Measurements from ENCODE around the gene CDH4. TPM values are rescaled to one million over a fixed set of nuclear protein-coding genes. Genes with fewer than 3 reads are reported as not detected.
A peak's percentile ranks its signal among the peaks of the same experiment; 100 is the strongest.

CDH4 gene
- total and polyA plus RNA-seq, 7 donors = under 0.01 to 0.06 TPM; not detected in 5

DNA sequence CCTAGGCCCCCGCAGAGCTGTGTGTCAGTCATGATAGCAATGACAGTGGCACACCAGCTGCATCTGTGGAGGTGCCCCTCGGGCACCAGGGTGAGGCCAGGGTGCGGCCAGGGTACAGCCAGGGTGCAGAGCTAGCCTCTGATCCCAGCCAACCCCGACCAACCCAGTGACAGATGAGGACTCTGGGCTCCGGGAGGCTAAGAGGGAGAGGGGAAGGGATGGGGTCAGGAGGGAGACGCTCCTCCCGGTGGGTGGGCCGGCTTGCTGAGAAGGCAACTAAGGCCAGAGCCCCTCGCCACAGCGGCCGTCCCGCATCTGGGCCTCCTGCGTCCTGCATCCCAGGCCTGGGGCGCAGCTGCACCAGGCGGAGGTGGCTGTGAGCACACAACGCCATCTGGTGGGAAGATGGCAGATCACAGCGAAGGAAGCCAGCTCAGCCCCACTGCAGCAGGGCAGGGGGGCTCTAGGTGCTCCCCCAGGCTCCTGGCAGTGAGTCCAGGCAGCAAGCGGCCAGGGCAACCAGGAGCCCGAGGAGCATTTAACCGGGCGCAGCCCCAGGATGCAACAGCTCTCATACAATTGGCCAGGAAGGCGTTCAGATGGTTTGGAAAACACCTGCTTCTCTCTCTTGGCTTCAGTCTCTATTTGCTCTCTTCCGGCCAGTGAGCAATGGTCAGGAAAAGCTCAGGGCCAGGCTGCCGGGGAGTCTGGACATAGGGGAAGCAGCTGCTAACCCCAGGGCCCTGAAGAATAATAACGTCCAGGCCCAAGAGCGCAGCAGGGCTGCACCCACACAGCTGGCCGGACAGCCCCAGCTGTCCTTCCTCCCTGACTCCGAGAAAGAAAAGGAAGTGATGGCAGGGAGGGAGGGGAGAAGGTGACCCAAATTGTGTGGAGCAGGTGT lies 644.2 kb downstream of the CDH4 start:
- DNase-seq = no peak
- intact Hi-C loops (cut with DNase I) = loop anchor here (5.0 kb wide), 1 partner anchor 1684 kb away; no protein-coding TSS in a partner anchor
- H3K9me3 ChIP-seq = no peaks in the 10 kb centered on the region
- no peak overlapping the region for H3K27ac ChIP-seq
- H3K4me3 ChIP-seq = no peak overlapping the region
- TF ChIP-seq POLR2AphosphoS5 (IDR thresholded peaks at IDR 0.05) = no peak
- TF ChIP-seq, protein P1, sequence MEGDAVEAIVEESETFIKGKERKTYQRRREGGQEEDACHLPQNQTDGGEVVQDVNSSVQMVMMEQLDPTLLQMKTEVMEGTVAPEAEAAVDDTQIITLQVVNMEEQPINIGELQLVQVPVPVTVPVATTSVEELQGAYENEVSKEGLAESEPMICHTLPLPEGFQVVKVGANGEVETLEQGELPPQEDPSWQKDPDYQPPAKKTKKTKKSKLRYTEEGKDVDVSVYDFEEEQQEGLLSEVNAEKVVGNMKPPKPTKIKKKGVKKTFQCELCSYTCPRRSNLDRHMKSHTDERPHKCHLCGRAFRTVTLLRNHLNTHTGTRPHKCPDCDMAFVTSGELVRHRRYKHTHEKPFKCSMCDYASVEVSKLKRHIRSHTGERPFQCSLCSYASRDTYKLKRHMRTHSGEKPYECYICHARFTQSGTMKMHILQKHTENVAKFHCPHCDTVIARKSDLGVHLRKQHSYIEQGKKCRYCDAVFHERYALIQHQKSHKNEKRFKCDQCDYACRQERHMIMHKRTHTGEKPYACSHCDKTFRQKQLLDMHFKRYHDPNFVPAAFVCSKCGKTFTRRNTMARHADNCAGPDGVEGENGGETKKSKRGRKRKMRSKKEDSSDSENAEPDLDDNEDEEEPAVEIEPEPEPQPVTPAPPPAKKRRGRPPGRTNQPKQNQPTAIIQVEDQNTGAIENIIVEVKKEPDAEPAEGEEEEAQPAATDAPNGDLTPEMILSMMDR (IDR thresholded peaks at IDR 0.05) = peak in 3 of 4 experiments; percentile 39 to 73 (median 73)
- no peaks in the 10 kb centered on the region for H3K4me1 ChIP-seq
- 19 to 35% methylated on average over 28 of the region's 28 CpGs for WGBS, 2 donors
- no peaks in the 10 kb centered on the region for H3K36me3 ChIP-seq
- peaks cover 0 to 42% (median under 1%) of the 10 kb centered on the region in 3 donors for H3K27me3 ChIP-seq

DNA sequence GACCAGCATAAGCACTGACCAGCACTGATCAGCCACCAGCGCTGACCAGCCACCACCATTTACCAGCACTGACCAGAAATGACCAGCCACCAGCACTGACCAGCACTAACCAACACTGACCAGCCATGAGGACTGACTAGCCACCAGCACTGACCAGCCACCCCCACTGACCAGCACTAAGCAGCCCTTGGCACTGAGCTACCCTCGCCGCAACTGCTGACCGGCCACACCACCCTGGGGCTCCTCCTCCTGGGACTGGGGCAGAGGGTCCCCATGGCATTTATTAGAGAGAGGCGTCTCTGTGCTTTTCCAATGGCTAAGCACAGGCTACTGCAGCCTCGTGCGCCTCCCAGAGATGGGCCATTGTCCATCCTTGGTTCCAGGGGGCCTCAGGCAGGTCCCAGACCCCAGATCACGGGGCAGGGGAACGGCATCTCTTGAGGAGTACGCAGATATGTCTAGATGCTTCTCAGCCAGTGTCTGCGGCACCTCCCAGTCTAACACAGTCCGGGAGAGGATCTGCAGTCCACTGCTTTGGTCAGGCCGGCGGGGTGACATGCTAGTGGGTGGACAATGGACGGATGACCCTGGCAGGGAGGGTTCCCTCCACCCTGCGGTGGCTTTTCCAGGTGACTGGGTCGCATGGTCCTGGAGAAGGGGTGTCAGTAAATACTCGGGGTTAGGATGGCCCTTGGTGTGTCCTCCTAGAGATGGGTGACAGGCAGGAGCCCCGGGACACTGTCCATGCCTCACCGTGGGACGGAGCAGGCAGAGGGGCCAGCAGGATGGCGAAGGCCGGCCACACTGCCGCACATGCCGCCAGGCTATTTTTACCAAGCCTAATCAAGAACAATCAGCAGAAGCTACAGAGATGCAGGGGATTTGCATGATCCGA lies 645.6 kb downstream of the CDH4 start:
- TF ChIP-seq EP300 (IDR thresholded peaks at IDR 0.05) = no peak
- TF ChIP-seq, protein P1 (IDR thresholded peaks at IDR 0.05) = no peak
- no peak for TF ChIP-seq POLR2A (IDR thresholded peaks at IDR 0.05)
- no peak for TF ChIP-seq POLR2AphosphoS5 (IDR thresholded peaks at IDR 0.05)
- no peak for DNase-seq
- 84 to 90% methylated on average over 26 of the region's 26 CpGs for WGBS, 2 donors
- Histone ChIP-seq H3K4me3 (no peak overlapping the region), H3K27me3 (peaks cover 5 to 51% (median 7%) of the 10 kb centered on the region in 3 donors), H3K4me1 (no peaks in the 10 kb centered on the region), H3K36me3 (no peaks in the 10 kb centered on the region), H3K27ac (no peak overlapping the region), H3K9me3 (no peaks in the 10 kb centered on the region)
- intact Hi-C loops (cut with DNase I) = loop anchor here (5.0 kb wide), 1 partner anchor 1685 kb away; no protein-coding TSS in a partner anchor

DNA sequence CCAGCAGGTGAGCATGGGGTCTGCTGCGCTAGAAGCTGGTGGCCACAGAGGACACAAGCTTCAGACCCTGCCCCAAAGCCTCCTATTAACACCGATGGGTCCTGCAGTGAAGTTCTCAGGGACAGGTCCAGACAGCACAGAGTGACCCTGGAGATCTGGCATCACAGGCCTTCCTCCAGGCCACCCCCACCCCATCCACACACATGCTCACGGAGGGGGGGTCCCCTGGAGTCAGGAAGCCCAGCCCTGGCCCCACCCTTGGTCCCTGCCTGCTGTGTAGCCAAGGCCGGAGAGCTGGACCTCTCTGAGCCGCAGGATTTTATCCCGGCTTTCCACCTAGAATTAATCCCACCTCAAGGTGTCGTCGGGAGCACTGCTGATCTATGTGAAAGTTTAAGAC lies 646.3 kb downstream of the CDH4 start:
- H3K27me3 ChIP-seq = peaks cover 5 to 51% (median 7%) of the 10 kb centered on the region in 3 donors
- no peak for DNase-seq

More for the DNA sequence above, 646.3 kb downstream of the CDH4 start:
- intact Hi-C loops (cut with DNase I) = loop anchor here (5.0 kb wide), 1 partner anchor 1686 kb away; no protein-coding TSS in a partner anchor
- Histone ChIP-seq H3K9me3 (no peaks in the 10 kb centered on the region), H3K4me3 (no peak overlapping the region), H3K27ac (no peak overlapping the region), H3K4me1 (no peaks in the 10 kb centered on the region), H3K36me3 (no peaks in the 10 kb centered on the region)
- 62 to 76% methylated on average over 8 of the region's 8 CpGs for WGBS, 2 donors
- TF ChIP-seq EP300 (IDR thresholded peaks at IDR 0.05) (no peak), POLR2A (IDR thresholded peaks at IDR 0.05) (no peak), POLR2AphosphoS5 (IDR thresholded peaks at IDR 0.05) (no peak)
- TF ChIP-seq, protein P1 (IDR thresholded peaks at IDR 0.05) = no peak

Measured in sigmoid colon (tissue), 7 donors.